Measurements from ENCODE around the gene PDCD5. TPM values are rescaled to one million over a fixed set of nuclear protein-coding genes. Genes with fewer than 3 reads are reported as not detected.
"Not testable (repeated sequence)": the region's sequence is repeated elsewhere in the genome, so short reads cannot be mapped to it uniquely, and the experiment has no call there.

The PDCD5 gene
- total RNA-seq, 1 experiment from 2014 or later: 154 TPM

GRCh38 chr19:32540621-32541020, 40.4 kb upstream of the PDCD5 start:
- Mint-ChIP-seq H3K36me3 (ENCODE audit: insufficient read depth, unreplicated experiment) (no peaks in the 10 kb centered on the region), H3K9me3 (ENCODE audit: low read depth, unreplicated experiment) (peaks cover 5% of the 10 kb centered on the region), H3K27me3 (ENCODE audit: unreplicated experiment) (peaks cover 43% of the 10 kb centered on the region), H3K4me1 (ENCODE audit: low read depth, unreplicated experiment) (no peaks in the 10 kb centered on the region), H3K27ac (ENCODE audit: unreplicated experiment) (no peak overlapping the region), H3K4me3 (ENCODE audit: low read depth, unreplicated experiment) (no peak overlapping the region)
- intact Hi-C loops (cut with micrococcal nuclease; ENCODE audit: unreplicated experiment): no loop called here
- BruUV-seq (replicated peaks): no TSS peak
- no peak for TF ChIP-seq CTCF (IDR thresholded peaks at IDR 0.05; ENCODE audit: unreplicated experiment)
- DNase-seq: no peak
- CTCF ChIA-PET: no interaction called here

GRCh38 chr19:32541376-32541775, 39.6 kb upstream of the PDCD5 start:
- BruUV-seq (replicated peaks); DNase-seq; H3K4me1 Mint-ChIP-seq (ENCODE audit: low read depth, unreplicated experiment); H3K36me3 Mint-ChIP-seq (ENCODE audit: insufficient read depth, unreplicated experiment); CTCF ChIA-PET; H3K4me3 Mint-ChIP-seq (ENCODE audit: low read depth, unreplicated experiment); H3K27ac Mint-ChIP-seq (ENCODE audit: unreplicated experiment); H3K9me3 Mint-ChIP-seq (ENCODE audit: low read depth, unreplicated experiment); intact Hi-C loops (cut with micrococcal nuclease; ENCODE audit: unreplicated experiment): not testable (repeated sequence)
- H3K27me3 Mint-ChIP-seq (ENCODE audit: unreplicated experiment): peaks cover 43% of the 10 kb centered on the region

- intact Hi-C loops (cut with micrococcal nuclease; ENCODE audit: unreplicated experiment): no loop called here
- CTCF ChIA-PET: interaction anchor here (0.7 kb wide), 1 partner anchor 212 kb away, joined by 3 read pairs; no protein-coding TSS in a partner anchor
- Mint-ChIP-seq H3K4me3 (ENCODE audit: low read depth, unreplicated experiment) (no peak overlapping the region), H3K27ac (ENCODE audit: unreplicated experiment) (no peak overlapping the region), H3K9me3 (ENCODE audit: low read depth, unreplicated experiment) (peaks cover 5% of the 10 kb centered on the region), H3K27me3 (ENCODE audit: unreplicated experiment) (peaks cover 51% of the 10 kb centered on the region), H3K4me1 (ENCODE audit: low read depth, unreplicated experiment) (no peaks in the 10 kb centered on the region), H3K36me3 (ENCODE audit: insufficient read depth, unreplicated experiment) (no peaks in the 10 kb centered on the region)
- DNase-seq: no peak
- no peak for TF ChIP-seq CTCF (IDR thresholded peaks at IDR 0.05; ENCODE audit: unreplicated experiment)
- no TSS peak for BruUV-seq (replicated peaks)
These were observed 38.4 kb upstream of the PDCD5 start for GRCh38 chr19:32542477-32543108.

- intact Hi-C loops (cut with micrococcal nuclease; ENCODE audit: unreplicated experiment): no loop called here
- Mint-ChIP-seq H3K4me1 (ENCODE audit: low read depth, unreplicated experiment) (no peaks in the 10 kb centered on the region), H3K27me3 (ENCODE audit: unreplicated experiment) (peaks cover 45% of the 10 kb centered on the region), H3K27ac (ENCODE audit: unreplicated experiment) (no peak overlapping the region), H3K9me3 (ENCODE audit: low read depth, unreplicated experiment) (peaks cover 2% of the 10 kb centered on the region), H3K36me3 (ENCODE audit: insufficient read depth, unreplicated experiment) (no peaks in the 10 kb centered on the region), H3K4me3 (ENCODE audit: low read depth, unreplicated experiment) (no peak overlapping the region)
- DNase-seq: no peak
- BruUV-seq (replicated peaks): no TSS peak
- no peak for TF ChIP-seq CTCF (IDR thresholded peaks at IDR 0.05; ENCODE audit: unreplicated experiment)
- CTCF ChIA-PET: interaction anchor here (0.7 kb wide), 2 partner anchors 211 to 1958 kb away, joined by 3 to 5 read pairs; no protein-coding TSS in a partner anchor
These were observed 37.7 kb upstream of the PDCD5 start for GRCh38 chr19:32543115-32543900.

GRCh38 chr19:32544917-32545316, 36.1 kb upstream of the PDCD5 start:
- TF ChIP-seq CTCF (IDR thresholded peaks at IDR 0.05; ENCODE audit: unreplicated experiment): no peak
- Mint-ChIP-seq H3K36me3 (ENCODE audit: insufficient read depth, unreplicated experiment) (no peaks in the 10 kb centered on the region), H3K9me3 (ENCODE audit: low read depth, unreplicated experiment) (no peaks in the 10 kb centered on the region), H3K4me3 (ENCODE audit: low read depth, unreplicated experiment) (no peak overlapping the region), H3K27ac (ENCODE audit: unreplicated experiment) (no peak overlapping the region), H3K4me1 (ENCODE audit: low read depth, unreplicated experiment) (no peaks in the 10 kb centered on the region), H3K27me3 (ENCODE audit: unreplicated experiment) (peaks cover 35% of the 10 kb centered on the region)
- no peak for DNase-seq
- intact Hi-C loops (cut with micrococcal nuclease; ENCODE audit: unreplicated experiment): no loop called here
- CTCF ChIA-PET: no interaction called here
- no TSS peak for BruUV-seq (replicated peaks)

All from Calu3 (cell line).